ENCODE results near the gene ICAM3.

GRCh38 chr19:10290876-10291553, 48.4 kb downstream of the ICAM3 start:
- TF ChIP-seq CTCF (IDR thresholded peaks at IDR 0.05) (no peak), POLR2A (IDR thresholded peaks at IDR 0.05) (no peak)

Data from thyroid gland (tissue), 4 donors.